GM18858 (cell line): ENCODE data around the gene RTN4RL2.
"Not testable (repeated sequence)": the region's sequence is repeated elsewhere in the genome, so short reads cannot be mapped to it uniquely, and the experiment has no call there.

ENCODE experiments used
- ATAC-seq: cut with Tn5 transposase; IDR thresholded peaks from one replicate; pipeline ENCODE4 v1.9.1; 2021; ENCODE audit not compliant: unreplicated experiment

The RTN4RL2 gene

DNA sequence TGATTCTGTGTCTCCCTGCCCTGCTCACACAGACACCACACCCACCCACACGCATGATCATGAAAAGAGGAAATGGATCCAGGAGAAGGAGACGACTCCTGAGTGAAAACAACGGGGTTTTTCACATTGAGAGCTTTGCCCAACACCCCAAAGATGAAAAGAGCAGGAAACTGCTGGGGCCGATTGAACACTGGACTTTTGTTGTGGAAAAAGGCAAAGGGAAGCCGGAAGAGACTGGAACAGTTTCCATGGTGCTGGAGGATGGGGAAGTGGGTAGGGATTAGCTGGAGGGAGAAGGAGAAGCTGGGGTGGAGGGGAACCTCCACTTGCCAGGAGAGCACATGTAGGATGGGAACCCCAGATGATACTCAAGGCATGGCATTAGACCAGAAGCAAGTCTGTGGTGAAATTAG is 28.2 kb upstream of the RTN4RL2 start:
- no peak for ATAC-seq

DNA sequence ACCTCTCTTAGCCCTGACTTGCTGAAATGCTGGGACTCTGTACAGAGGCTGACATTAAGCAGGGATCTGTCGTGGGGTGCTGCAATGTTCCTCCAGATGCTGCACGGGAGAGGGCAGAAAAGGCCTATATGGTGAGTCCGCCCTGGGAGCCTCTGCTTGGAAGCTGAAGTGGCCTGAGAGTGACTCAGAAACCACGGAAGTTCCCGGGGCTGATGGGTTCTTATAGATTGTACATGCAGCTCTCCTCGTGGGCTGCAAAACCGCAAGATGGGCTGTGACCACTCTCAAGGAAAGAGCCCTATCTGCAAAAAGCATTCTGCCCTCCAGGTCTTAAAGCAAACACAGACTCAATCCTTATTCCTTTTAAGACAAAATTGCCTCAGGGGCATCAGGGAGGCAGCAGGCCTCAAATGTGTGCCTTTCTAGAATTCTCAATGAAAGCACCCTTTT is 27.6 kb upstream of the RTN4RL2 start:
- ATAC-seq: no peak

DNA sequence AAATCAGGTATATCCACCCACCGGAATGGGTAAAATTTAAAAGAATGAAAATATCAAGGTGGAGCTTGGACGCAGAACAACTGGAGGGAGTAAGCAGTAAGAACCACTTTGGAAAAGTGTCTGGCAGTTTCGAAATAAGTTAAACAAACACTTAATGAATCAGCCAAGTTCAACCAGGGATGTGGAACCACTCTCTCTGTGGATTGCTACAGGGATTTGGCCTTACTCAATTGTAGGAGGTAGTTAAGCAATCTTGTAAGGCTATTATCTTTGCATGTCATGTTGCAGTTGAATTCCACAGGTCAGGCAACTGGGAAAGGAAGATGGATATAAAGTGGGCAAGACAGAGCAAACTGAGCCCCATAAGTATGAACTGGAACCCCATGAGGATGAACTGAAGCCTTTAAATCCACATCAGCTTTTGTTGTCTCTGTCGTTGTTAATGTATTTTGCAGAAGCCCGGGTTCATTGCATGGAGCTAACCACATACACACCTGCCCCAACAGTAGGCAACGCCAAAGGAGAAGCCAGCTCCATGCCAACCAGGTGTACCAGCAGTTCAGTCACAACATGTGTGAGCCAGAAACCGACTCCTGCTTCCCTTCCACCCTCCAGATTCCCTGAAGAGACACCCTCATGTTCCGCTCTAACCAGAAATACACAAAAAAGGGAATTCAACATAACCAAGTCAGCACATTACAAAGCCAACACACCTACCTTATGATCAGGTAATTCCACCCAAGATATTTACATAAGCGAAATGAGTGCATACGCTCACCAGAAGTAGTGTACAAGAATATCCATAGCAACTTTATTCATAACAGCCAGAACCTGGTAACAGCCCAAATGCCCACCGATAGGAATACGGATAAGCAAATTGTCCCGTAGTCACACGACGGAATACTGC is 25.4 kb upstream of the RTN4RL2 start:
- no peak for ATAC-seq

DNA sequence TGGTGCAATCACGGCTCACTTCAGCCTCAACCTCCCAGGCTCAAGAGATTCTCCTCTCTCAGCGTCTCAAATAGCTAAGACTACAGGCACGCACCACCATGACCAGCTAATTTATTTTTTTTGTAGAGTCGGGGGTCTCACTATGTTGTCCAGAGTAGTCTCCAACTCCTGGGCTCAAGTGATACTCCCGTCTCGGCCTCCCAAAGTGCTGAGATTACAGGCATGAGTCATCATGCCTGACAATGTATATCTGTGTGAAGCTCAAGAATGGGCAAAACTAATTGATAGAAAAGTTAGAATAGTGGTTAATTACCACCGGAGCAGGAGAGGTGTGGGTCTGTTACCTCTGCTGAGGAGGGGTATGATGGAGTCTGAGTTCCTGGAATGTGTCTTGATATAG is 24.3 kb upstream of the RTN4RL2 start:
- no peak for ATAC-seq

DNA sequence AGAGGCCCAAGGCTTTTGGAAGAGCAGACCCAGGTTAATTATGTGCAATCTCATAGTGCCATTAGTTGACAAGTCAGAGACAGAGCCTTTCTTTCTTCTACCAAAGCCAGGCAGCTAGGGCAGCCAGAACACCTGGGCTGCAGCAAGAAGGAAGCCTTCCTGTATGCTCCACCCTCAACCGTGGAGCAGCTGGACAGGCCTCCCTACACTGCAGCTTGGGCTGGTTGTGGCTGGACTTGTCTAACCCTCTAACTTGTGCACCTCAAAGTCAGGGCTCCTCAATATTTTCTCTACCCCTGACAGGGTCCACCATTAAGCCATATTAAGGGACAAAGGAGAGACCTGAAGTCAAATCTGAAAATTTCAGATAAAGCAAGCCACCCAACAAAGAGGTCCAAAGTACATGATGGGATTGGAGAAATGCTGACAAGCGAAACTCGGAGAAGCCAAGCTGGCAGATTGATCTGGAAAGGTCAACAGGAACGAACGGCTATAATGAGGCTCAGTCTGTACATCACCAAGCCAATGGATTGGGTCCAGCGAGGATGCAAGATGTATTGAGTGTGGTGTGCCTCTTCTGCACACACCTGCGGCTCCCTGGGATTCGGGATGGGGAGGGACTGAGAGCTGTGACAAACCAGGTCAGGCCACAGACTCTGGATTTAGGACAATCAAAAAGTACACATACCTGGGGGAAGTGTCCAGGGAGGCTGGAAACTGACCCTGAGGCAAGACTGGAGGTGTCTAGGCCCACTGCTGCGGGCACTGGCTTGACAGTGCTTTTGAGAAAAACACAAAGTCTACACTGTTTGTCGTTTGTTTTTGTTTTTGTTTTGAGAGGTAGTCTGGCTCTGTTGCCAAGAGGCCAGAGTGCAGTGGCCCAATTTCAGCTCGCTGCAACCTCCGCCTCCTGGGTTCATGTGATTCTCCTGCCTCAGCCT is 21.7 kb upstream of the RTN4RL2 start:
- ATAC-seq: no peak

DNA sequence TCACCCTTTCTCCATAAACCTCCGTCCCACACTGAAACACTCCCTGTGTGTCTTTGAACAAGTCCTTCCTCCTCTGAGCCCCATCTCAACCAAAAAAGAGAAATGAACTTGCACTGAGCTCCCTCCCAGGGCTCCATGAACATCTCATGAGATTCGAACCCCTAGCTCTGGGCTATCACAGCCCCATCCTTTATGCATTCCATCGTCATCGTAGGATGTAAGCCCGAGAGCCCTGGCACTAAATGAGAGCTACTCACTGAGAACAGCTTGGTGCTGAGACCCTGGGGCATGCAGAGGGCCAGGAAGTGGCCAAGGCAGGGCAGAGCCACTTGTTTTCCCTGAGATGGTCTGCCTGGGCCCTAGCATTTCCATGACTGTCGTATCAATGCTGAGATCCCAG is 20.5 kb upstream of the RTN4RL2 start:
- ATAC-seq: no peak

DNA sequence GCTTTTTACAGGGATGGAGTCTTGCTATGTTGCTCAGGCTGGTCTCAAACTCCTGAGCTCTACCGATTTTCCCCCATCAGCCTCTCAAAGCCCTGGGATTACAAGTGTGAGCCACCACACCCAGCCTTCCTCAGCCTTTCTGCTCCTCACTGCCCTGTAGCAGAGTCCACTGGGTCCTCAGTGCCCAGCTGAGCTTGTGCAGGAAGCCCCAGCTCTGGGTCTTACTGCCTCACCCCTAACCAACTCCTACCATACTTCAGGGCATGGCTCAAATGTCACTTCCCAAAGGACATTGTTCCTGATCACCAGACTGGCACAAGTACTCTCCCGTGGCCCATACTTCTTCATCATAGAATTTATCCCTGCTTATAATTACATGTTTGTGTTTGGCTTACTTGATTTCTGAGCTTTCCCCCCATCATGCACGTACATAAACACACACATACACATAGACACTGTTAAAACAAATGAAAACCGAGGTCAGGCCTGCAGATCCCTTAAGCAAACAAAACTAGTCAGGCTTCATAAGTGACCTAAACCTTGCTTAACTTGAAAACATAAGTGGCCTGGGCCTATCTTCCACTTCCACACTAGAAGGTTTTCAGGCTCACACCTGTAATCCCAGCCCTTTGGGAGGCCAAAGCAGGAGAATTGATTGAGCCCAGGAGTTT is 19.4 kb upstream of the RTN4RL2 start:
- no peak for ATAC-seq

DNA sequence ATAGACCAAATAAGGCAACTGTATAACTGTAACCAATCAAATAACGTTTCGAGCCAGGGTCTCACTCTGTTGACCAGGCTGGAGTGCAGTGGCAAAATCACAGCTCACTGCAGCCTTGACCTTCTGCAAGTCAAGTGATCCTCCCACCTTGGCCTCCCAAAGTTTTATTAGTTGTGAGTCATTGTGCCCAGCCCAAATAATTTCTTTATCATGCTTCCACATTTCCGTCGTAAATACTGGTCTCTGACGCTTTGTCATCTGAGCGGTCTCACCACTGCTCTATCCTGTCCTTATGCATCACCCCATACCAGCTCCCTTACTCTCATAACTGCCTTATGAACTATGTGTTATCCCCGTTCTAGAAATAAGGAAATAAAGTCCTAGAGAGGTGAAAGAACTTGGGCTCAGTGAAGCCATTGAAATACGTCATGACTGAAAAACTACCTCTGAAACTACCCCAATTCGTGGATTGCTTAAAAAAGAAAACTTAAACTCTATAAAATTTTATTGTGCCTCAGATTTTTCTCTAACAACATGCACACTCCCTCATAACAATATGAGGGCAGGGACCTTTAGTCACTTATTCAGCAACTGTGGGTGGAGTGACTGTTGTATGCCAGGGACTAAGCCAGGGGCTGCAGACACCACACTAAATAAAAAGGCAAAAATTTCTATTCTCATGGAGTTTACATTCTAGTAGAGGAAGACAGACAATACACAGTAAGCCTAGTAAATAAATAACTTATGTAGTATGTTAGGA is 15.8 kb upstream of the RTN4RL2 start:
- ATAC-seq: no peak

DNA sequence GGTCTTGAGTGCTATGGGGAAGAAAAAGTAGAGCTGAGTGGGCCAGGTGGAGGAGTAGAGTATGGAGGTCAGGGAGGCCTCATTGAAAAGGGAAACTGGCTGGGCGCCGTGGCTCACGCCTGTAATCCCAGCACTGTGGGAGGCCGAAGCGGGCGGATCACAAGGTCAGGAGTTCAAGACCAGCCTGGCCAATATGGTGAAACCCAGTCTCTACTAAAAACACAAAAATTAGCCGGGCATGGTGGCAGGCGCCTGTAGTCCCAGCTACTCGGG is 15.3 kb upstream of the RTN4RL2 start:
- ATAC-seq: not testable (repeated sequence)

DNA sequence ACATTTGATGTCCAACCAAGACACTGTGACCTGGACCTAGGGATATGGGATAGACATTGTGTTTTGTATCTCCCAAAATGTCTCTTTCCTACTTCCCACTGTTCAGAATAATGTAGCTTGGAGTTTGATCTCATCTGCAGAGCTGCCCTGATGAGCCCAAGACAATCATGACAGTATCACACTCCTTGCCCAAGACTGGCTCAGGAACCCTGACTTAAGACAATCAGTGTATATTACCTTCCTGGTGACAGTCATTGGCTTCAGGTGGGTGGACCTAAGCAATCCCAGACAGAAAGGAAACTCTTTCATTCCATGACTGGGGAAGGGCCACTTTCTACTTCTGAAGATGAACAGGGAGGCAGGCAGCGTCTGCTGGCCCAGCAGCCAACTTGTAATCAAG is 14.3 kb upstream of the RTN4RL2 start:
- ATAC-seq: no peak

DNA sequence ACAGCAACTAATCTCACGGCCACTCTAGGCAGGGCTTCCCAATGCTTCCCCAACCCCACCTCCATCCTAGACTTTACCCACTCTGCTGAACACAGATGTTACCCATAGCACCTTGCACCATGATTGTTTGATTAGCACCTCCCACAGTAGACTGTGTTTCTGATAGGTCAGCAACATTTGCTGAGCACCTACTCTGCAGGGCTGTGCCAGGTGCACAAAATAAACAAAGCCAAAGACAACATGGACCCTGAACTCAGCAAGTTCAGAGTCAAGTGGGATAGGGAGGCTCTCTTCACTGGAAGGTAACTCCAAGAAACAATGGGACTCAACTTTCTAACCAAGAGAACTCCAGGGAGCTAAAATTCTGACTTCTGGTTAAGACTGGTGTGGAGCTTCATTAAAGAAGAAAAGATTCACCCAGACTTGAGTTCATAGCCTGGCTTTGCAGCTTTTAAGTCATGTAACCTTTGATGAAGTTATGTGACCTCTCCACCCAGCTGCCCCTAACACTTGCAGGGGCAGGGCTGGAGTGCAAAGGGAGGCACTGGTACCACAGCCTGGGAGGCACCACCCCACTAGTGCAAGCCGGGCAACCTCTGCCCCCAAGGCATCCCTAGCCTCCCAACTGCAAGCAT is 6.7 kb upstream of the RTN4RL2 start:
- ATAC-seq: no peak

DNA sequence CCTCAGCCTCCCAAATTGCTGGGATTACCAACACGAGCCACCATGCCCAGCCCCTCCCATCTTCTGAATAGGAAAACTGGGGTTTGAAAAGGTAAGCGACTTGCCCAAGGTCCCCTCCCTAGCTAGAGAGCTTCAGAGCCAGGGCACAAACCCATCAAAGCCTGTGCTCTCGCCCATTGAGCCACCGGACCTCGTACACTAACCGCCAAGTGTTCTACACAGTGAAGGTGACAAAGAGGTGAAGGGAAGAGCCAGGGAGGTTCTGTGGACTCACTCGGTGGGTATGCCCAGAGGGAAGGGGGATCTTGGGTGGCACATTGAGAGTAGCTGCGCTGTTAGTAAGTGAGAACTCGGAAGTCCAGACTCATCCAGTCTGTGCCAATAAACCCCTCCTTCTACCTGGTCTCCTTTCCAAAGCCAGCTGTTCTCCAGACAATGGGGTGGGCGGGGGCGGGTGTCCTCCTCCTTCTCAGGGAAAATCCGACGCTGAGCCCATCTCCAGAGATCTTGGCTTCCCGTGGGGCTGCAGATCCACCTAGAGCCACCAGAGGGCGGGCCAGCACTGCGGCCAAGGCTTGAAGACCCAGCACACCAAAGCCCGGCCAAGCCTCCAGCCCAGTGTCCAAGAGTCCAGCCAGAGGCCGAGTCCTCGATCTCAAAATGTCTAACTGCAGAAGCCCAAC is 3.2 kb upstream of the RTN4RL2 start:
- ATAC-seq: peak; percentile 55

DNA sequence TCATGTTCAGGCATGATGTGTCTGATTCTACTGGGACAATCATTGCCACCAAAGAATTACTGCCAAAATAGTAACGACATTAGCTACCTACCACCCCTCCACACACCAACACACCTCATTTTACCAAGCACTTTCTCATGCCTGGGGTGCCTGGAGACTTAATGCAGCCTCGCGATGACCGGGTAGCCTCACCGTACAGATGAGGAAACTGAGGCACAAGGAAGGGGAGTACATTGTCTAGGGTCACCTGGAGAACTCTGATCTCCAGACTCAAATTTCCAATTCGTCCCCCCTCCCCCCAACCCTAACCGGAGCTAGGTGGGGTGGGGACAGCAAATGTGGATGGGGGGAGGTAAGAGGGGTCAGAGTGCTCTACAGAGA is 2.7 kb upstream of the RTN4RL2 start:
- peak; percentile 18 for ATAC-seq

DNA sequence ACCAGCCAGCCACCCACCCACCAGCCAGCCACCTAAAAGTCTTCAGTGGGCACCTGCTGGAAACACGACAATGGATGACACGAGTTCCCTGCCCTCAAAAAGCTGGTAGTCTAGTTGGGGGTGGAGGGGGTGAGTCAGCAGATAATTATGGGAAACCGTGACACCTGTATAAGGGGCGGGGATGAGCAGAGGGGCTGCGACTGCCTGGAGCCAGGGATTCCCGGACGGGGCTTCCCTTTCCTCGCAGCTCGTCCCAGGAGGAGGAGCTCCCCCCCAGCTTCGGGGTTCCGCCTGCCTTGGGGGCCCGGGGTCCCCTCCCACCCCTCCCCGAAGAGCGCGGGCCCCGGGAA is 2.3 kb upstream of the RTN4RL2 start:
- ATAC-seq: no peak

DNA sequence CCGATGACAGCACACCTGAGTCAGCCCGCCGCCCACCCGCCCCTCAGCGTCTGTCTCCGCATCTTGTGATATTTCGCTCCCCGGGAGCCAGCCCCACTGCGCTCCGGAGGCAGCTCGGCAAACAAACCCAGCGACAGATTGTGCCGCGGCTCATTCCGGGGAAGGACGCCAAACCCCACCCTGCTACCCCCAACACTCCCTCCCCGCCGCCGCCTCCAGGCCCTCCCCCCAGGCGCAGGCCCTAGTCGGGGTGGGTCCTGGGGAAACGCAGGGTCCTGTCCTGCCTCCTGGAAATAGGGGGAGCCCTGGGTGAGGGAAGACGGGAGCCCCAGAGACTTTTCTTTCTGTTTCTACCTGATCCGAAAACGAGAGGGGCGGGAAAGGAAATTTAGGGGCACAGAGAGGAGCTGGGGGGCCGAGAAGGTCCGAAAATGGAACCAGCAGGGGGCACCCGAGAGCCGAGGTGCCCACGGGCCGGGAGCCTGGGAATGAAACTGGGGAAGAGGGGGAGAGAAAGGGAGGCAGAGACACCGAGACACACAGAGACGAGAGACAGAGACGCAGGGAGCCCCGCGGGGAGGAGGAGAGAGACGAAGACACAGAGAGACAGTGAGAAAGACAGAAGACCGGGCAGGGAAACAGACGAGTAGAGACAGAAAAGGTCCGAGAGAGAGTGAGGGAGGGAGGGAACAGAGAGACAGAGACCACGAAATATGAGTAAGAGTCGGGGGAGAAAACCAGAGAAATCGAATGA is 1.7 kb upstream of the RTN4RL2 start:
- ATAC-seq: no peak

DNA sequence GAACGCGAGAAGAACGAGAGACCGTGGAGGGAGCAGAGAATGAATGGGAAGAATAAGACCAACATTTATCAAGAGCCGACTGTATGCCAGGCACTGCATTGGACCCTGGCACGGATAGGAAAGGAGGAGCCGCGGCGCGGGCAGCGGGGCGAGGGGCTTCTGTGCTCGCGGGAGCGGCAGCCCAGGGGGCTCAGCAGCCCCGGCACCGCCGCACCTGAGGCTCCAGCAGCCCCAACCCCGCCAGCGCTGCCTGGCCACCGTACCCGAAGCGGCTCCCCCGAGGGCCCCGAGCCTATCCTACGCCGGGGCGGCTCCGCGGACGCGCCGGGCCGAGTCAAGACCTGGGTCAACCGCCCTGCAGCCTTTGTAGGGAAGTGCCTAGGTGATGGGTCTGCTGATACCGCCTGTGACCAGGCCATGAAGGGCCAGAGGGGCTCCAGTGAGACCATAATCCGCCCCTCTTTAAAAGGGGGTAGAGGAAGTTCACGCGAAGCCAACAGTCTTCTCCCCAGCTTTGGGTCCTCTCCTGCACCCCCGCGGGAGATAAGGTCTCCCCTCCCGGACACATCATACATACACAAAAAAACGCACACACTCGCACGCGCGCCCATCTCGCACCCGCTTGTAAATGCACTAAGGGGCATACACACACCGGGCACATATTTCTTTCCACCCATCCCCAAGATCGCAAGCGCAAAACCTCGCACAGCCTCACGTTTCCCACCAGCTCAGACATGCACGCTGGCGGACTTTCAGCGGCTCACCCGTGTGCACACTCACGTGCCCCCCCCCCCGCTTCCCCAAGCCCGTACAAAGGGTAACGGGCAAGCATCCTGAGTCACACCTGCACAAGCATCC is 935 bp upstream of the RTN4RL2 start:
- ATAC-seq: no peak

DNA sequence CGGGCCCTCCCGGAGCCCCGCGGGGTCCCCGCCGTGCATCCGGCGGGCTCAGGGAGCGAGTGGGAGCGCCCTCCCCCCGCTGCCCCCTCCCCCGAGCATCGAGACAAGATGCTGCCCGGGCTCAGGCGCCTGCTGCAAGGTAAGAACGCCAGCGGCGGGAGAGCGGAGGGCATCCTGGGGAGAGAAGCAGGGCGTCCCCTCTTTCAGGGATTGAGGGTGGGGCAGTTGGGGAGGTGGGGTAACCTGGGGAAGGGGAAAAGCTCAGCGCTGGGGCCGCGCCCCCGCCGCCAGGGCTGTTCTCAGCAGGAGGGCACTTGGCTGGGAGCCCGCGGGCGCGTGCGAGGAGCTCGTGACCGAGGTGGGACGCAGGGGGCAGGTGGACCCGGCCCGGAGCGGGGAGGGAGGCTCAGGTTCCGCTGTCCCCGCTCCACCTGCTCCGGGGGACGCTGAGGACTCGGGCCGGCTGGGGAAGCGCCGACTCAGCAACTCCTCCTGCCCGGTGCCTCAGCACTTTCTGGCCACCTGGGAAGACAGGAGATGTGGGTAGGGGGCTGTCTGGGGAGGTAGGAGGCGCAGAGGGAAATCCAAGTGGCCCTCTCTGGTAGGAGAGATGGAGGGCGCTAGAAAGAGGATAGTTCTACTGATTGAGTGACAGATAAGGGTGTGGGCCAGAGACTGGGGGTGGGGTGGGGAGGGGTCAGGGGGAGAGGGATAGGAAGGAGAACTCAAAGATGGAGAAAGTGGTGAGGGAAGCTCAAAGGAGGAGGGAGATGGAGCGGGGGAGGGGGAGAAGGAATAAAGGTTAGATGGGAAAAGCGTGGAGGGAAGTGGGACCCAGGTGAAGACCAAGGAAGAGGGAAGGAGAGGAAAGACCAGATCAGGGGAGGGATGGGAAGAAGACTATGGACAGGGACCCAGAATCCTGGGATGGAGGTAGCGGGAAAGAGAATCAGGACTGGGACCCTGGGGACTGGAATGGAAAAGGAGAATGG is 726 bp downstream of the RTN4RL2 start:
- ATAC-seq: no peak
